Glomerular visceral epithelial cell (primary cell): Measurements from ENCODE around the gene ABHD17A.
"Not testable (repeated sequence)": the region's sequence is repeated elsewhere in the genome, so short reads cannot be mapped to it uniquely, and the experiment has no call there.

Experiments
- DNase-seq: peaks from one replicate; pipeline ENCODE4 v3.0.0-alpha.2; 2016; ENCODE audit errors: extremely low spot score

ABHD17A gene

GRCh38 chr19:1881393-1882088 lies 3.8 kb downstream of the ABHD17A start:
- not testable (repeated sequence) for DNase-seq

DNA sequence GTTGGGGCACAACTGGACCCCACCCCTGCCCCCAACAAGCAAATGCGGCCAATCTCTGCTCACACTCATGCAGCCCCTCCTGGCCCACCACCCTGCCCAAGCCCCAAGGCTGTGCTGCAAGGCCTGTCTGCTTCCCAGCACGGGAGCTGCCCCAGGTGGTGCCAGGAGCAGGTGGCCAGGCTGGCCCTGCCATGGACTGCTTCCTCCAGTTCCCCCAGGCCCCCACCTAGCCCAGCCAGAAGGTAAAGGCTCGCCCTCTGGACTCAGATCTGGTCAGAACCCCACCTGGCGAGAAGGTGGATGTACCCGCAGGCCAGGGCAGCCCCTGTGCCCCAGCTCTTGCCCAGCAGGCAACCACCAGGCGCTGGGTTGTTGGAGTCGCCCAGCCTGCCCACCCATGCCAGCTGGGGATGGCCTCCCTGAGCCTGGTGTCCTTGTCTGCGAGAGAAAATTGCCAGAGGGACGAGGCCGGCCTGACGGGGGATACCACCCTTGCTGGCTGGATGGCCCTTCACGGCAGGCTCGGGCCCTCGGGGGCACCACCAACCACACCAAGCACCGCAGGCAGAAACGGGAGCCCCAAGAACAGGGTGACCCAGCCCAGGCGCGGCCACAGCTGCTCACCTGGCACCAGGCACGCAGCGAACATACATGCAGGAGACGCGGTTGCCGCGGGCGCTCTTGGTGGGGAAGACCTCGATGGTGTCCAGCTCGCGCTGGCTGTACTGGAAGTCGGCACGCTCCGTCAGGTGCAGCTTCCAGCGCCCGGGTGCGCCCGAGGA lies 4.5 kb downstream of the ABHD17A start:
- DNase-seq: no peak

DNA sequence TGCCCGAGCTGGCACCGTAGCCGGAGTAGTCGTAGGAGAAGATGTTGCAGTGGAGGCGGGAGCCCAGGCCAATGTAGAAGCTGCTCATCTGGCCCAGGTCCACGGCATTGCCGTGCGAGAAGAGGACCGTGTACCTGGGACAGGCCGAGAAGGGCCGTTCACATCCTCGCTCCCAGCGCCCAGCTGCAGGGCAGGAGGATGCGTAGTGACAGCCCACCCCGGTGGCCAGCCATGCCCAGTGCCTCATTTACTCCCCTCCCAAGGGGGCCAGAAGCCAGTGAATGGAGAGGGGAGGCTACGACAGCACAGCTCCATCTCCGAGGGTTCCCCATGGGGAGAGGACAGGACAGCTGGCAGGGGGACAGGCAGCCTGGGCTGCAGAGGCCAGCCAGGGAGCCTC lies 5.3 kb downstream of the ABHD17A start:
- not testable (repeated sequence) for DNase-seq

DNA sequence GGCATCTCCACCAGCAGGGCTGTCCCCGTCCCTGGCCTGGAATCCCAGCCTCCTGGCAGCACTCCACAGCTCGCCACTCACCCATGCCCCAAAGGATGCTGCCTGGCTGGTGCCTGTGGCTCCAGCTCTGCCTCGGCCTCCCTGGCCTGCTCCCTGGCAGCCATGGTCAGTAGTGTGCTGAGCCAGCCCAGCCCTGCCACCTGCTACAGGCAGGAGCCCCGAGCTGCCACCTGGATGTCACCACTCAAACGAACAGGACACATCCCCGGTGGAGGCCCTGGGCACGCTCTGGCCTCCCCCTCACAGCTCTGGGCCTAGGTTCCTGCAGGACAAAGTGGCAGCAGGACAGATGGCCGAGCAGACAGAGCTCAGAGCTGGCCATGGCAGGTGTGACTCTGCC lies 6.7 kb downstream of the ABHD17A start:
- DNase-seq: not testable (repeated sequence)

GRCh38 chr19:1877280-1877660 lies 8.0 kb downstream of the ABHD17A start:
- DNase-seq: not testable (repeated sequence)

DNA sequence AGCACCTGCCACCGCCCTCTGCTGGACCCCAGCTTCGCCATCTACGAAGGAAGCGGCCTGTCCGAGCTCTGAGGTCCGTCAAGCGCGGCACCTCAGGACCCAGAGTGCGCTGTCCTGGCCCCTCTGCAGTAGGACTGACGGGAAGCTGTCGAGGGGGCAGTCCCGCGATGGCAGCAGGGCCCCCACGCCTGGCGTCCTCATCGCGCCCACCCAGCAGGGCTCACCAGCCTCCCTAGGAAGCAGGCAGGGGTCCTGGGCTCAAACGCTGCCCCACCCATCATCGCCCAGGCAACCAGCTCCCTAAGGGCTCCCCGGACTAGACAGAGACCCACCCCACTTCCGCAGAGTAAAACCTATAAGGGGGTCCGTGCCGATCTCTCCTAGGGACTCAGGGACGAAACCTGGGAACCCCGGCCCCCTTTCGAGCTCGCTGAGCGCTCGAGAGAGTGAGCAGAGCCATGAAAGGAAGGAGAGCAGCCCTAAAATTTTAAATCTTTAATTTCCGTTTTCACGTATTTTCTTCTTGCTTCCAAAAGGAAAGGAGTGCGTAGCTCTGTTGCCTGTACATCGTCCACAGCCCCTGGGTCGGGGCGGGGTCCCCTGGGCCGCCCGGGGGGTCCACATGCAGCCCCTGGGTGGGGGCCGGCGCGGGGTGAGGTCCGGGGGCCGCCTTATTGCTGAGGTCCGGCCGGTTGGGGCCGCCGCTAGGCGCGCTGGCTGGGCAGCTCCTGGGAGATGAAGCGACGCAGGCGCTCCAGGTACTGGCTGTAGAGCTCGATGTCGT lies 8.6 kb downstream of the ABHD17A start:
- DNase-seq: not testable (repeated sequence)

GRCh38 chr19:1875646-1876495 lies 9.4 kb downstream of the ABHD17A start:
- peak; percentile 89 for DNase-seq

DNA sequence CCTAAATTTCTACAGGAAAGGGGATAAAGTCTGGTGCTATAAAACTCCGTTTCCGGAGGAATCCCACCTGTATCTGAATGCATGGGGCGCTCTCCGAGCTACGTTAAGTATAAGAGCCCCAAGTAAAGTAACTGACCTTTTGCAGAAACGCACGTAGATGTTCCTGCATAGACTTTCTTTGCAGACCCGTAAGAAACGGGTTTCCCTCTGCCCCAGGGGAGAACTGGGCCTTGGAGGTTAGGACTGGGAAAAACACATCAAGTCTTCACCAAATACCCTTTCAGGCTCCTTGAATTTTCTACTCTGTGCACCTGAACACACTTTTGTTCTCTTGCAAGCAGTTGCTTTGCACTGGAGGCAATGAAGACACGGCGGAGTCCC lies 10.0 kb downstream of the ABHD17A start:
- DNase-seq: not testable (repeated sequence)

DNA sequence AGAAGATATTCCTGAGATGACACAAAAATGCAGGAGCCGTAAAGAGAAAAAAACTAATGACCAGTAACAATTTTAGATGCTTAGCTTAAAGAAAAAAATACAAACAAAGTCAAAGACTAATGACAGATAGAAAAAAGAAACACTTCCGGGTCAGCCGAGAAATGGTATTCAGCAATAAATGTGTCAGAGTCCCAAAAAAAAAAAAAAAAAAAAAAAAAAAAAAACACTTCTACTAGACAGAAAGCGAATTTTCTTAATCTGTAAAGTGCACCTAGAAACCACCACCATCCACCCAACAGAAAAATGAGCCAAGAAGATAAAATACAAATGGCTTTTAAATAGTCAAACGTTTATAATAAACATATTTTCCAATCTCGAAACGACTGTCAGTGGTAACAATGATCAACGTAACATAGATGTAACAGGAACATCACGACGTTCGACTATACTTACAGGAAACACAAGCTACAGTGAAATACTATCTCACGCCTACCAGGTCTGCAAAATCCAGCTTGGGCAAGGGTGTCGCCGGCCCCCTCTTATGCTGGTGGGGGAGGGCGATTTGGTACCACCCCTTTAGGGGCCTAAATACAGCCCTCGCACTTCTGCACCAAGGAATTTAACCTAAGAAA lies 10.6 kb downstream of the ABHD17A start:
- DNase-seq: no peak

DNA sequence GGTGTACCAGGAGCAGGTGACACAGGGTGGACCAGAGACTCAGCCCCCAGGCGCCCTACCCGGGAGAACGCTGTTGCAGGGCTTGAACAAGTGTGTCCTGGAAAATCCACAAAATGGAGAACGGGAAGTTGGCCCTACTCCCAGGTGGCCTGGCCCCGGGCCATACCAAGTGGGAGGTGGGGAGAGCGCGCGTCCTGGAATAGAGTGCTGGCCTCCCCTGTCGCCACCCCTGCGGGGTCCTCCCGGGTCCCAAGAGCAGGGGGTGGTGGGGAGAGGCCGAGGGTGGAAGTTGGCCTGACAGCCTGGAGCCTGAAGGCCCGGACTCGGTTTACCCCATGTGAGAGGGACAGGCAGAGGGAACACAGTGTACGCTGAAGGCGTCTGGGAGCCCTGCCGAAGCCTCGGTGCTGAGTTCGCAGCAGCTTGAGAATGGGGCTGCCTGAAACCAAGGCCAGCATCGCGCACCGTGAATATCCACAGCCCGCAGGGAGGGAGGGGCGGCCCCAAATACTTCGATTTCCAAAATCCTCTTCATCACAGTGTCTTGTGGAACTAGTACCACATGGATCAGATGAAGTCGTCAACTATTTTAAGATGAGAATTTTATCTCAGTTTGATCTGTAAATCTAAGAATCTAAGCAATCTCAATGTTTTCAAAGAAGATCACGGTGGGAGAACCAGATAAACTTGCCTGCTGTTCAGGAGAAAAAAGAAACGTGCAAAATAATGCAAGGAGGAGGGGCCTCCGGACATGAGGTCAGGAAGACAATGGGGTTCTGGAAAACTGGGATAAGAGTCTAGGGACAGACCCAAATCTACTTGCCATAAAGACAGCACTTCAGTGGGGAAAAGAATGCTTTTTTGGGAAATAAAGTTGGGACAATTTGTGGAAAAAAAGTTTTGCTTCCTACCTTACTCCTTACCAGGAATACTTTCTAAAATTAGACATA lies 11.5 kb downstream of the ABHD17A start:
- DNase-seq: no peak

- DNase-seq: no peak
Observed at GRCh38 chr19:1872807-1873523, 12.3 kb downstream of the ABHD17A start.

- no peak for DNase-seq
Observed at GRCh38 chr19:1871630-1872029, 13.7 kb downstream of the ABHD17A start.

DNA sequence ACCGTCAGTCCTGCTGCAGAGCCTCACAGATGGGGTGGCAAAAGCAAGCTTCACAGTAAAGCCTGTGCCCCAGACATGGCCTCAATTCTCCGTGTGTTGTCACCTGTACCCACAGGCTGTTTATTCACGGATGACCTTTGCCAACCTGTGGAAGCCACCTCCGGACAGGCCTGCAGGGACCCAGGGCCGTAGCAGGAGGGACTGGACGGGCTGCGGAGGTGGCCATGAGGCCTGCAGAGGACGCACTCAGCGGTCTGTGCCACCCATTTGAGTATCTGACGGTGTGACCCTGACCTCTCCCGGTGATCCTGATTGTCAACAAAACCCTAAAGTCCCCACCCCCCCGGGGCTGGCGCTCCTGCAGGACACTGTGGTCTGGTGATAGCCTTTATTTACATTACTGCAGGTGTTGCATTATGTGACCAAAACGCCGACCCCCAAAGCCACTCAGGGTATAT lies 14.1 kb downstream of the ABHD17A start:
- DNase-seq: no peak

DNA sequence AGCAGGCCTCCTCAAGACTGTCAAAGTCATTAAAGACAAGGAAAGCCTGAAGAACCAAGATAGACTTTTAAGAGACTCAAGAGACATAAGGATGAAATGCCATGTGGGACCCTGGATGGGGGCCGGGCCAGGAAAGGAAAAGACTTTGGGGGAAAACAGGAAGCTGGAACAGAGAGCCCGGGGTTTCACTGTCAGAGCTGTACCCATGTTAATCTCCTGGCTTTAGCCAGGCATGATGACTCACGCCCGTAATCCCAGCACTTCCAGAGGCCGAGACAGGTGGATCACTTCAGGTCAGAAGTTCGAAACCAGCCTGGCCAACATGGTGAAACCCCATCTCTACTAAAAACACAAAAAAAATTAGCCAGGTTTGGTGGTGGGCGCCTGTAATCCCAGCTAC lies 16.3 kb downstream of the ABHD17A start:
- no peak for DNase-seq

DNA sequence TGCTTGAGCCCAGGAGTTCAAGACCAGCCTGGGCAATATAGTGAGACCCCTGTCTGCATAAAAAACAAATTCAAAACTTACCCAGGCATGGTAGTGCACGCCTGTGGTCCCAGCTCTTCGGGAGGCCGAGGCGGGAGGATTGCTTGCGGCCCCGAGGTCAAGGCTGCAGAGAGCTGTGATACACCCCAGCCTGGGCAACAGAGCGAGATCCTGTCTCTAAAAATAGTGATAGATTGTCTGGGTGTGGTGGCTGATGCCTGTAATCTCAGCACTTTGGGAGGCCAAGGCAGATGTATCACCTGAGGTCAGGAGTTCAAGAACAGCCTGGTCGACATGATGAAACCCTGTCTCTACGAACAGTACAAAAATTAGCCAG lies 18.0 kb downstream of the ABHD17A start:
- DNase-seq: no peak

DNA sequence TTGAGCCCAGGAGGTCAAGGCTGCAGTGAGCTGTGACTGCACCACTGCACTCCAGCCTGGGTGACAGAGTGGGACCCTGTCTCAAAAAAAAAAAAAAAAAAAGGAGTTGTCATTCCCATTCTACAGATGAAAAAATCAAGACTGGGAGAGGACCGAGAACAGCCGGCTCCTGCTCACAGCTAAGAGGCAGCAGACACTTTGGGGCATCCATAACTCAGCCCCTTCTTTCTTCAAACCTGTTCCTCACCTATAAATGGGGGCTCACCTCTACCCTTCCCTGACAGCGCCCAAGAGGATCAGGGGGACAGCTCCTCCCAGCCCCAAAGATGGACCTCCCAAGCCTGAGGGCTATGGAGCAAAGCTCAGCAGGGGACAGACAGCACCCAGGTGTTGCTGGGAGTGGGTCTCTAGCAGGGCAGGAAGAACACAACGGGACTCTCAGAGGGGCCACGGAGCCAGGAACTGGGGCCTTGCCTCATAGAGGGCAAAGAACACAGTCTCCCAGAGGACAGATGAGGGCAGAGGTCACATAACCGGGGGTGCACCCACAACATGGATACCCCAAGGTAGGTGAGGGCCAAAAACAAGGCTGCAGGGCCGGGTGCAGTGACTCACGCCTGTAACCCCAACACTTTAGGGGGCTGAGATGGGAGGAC lies 18.5 kb downstream of the ABHD17A start:
- DNase-seq: no peak

DNA sequence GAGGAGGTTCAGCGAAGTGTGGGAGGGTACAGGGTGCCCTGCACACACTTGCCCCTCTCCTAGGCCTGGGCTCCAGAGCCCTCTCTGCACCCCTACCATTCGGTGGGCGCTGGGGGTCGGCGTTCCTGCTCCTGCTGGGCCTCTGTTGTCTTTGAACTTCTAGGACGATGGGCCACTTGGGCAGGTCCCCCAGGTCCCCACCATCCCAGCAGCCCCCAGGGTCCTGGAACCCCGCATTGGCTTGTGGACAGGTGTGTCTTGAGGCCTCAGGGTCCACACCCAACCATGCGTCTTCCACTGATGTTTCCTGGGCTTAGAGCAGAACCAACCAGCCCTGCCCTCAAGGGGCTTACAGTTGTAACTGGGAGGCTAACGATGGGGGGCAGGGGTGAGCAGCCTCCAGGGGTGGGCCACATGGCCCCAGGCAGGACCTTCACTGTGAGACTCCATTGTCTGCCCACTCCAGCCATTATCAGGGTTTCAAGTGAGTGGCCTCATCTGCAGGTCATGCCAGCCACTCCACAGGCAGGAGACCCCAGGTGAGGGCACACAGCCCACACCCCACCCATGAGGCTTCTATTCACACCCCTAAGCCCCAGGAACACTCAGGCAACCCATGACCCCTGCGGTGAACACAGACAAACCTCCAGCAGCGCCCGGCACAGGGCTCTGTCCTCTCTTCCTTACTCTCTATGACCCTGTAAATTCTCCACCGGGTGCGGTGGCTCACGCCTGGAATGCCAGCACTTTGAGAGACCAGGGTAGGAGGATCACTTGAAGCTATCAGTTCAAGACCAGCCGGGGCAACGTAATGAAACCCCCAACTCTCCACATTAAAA lies 19.9 kb downstream of the ABHD17A start:
- DNase-seq: no peak
